HG03378 (cell line): ENCODE results near the gene COMT.
"Not testable (repeated sequence)": the region's sequence is repeated elsewhere in the genome, so short reads cannot be mapped to it uniquely, and the experiment has no call there.

Experiments
- ATAC-seq: cut with Tn5 transposase; IDR thresholded peaks from one replicate; pipeline ENCODE4 v1.9.1; 2021; ENCODE audit warnings: mild to moderate bottlenecking, moderate library complexity; ENCODE audit not compliant: unreplicated experiment

Gene COMT

GRCh38 chr22:19907902-19908301 is 33.7 kb upstream of the COMT start:
- not testable (repeated sequence) for ATAC-seq

GRCh38 chr22:19909350-19910179 is 32.0 kb upstream of the COMT start:
- ATAC-seq = no peak

GRCh38 chr22:19910180-19910744 is 31.3 kb upstream of the COMT start:
- no peak for ATAC-seq

GRCh38 chr22:19911540-19912270 is 29.9 kb upstream of the COMT start:
- no peak for ATAC-seq

GRCh38 chr22:19912271-19912999 is 29.1 kb upstream of the COMT start:
- ATAC-seq = no peak

GRCh38 chr22:19913337-19913936 is 28.1 kb upstream of the COMT start:
- no peak for ATAC-seq

GRCh38 chr22:19914201-19914943 is 27.2 kb upstream of the COMT start:
- ATAC-seq = no peak

- ATAC-seq = no peak
These were observed 26.2 kb upstream of the COMT start for GRCh38 chr22:19915287-19915954.

GRCh38 chr22:19916006-19916405 is 25.6 kb upstream of the COMT start:
- ATAC-seq = no peak

- ATAC-seq = no peak
These were observed 24.6 kb upstream of the COMT start for GRCh38 chr22:19916941-19917340.

- no peak for ATAC-seq
These were observed 24.0 kb upstream of the COMT start for GRCh38 chr22:19917389-19918138.

- ATAC-seq = no peak
These were observed 23.1 kb upstream of the COMT start for GRCh38 chr22:19918332-19919106.

- ATAC-seq = no peak
These were observed 21.7 kb upstream of the COMT start for GRCh38 chr22:19919701-19920363.

GRCh38 chr22:19921544-19922081 is 20.0 kb upstream of the COMT start:
- no peak for ATAC-seq

- no peak for ATAC-seq
These were observed 17.6 kb upstream of the COMT start for GRCh38 chr22:19923914-19924513.

- ATAC-seq = not testable (repeated sequence)
These were observed 15.5 kb upstream of the COMT start for GRCh38 chr22:19926028-19926427.

- ATAC-seq = no peak
These were observed 13.9 kb upstream of the COMT start for GRCh38 chr22:19927696-19928095.
